ENCODE results near the gene EBLN1.

Gene EBLN1

GRCh38 chr10:22226599-22226998 is 8.8 kb upstream of the EBLN1 start:
- Histone ChIP-seq H4K20me1 (ENCODE audit: insufficient read depth, low read length) (no peaks in the 10 kb centered on the region), H3K9me3 (replicated peaks; ENCODE audit: insufficient read depth, low read length) (no peaks in the 10 kb centered on the region), H3F3A (ENCODE audit: insufficient read depth, low read length) (peaks cover 22% of the 10 kb centered on the region), H3K9me2 (replicated peaks; ENCODE audit: insufficient read depth, low read length) (no peaks in the 10 kb centered on the region), H3K4me2 (ENCODE audit: low read depth, low read length) (no peak overlapping the region), H3K27me3 (replicated peaks; ENCODE audit: insufficient read depth, low read length) (no peaks in the 10 kb centered on the region), H3K4me3 (ENCODE audit: low read length) (no peak overlapping the region), H3K9ac (ENCODE audit: low read length) (no peak overlapping the region), H3K27ac (ENCODE audit: low read length) (no peak overlapping the region), H3K79me2 (ENCODE audit: low read length) (no peaks in the 10 kb centered on the region), H3K4me1 (ENCODE audit: low read length) (peaks cover 20% of the 10 kb centered on the region), H3K36me3 (replicated peaks; ENCODE audit: insufficient read depth, low read length) (no peaks in the 10 kb centered on the region), H2AFZ (ENCODE audit: low read length) (no peak overlapping the region)
- DNase-seq: no peak
- no peak for TF ChIP-seq CTCF (IDR thresholded peaks at IDR 0.05; ENCODE audit: low read length)
- no peak for TF ChIP-seq EZH2 (optimal IDR thresholded peaks at IDR 0.05; ENCODE audit: low read depth, low read length)
- TF ChIP-seq EZH2phosphoT487 (IDR thresholded peaks at IDR 0.05; ENCODE audit: low read length): no peak

- peak; percentile 53 for DNase-seq
- 0 out of 2 replicates have a peak, but pooled peaks cover 3% of the 10 kb centered on the region for H3F3A ChIP-seq (ENCODE audit: insufficient read depth, low read length)
Observed at GRCh38 chr10:22222236-22223190, 4.7 kb upstream of the EBLN1 start.

GRCh38 chr10:22219308-22219707 is 1.5 kb upstream of the EBLN1 start:
- Histone ChIP-seq H3K4me2 (ENCODE audit: low read depth, low read length) (no peak overlapping the region), H3K27me3 (replicated peaks; ENCODE audit: insufficient read depth, low read length) (no peaks in the 10 kb centered on the region), H3K27ac (ENCODE audit: low read length) (no peak overlapping the region), H3F3A (ENCODE audit: insufficient read depth, low read length) (0 out of 2 replicates have a peak, but pooled peaks cover 3% of the 10 kb centered on the region), H3K79me2 (ENCODE audit: low read length) (no peaks in the 10 kb centered on the region), H4K20me1 (ENCODE audit: insufficient read depth, low read length) (no peaks in the 10 kb centered on the region), H3K4me1 (ENCODE audit: low read length) (peaks cover 17% of the 10 kb centered on the region), H3K9me3 (replicated peaks; ENCODE audit: insufficient read depth, low read length) (no peaks in the 10 kb centered on the region), H3K9ac (ENCODE audit: low read length) (no peak overlapping the region), H2AFZ (ENCODE audit: low read length) (no peak overlapping the region), H3K4me3 (ENCODE audit: low read length) (no peak overlapping the region), H3K9me2 (replicated peaks; ENCODE audit: insufficient read depth, low read length) (no peaks in the 10 kb centered on the region), H3K36me3 (replicated peaks; ENCODE audit: insufficient read depth, low read length) (no peaks in the 10 kb centered on the region)
- DNase-seq: no peak
- TF ChIP-seq EZH2phosphoT487 (IDR thresholded peaks at IDR 0.05; ENCODE audit: low read length) (no peak), EZH2 (optimal IDR thresholded peaks at IDR 0.05; ENCODE audit: low read depth, low read length) (no peak), CTCF (IDR thresholded peaks at IDR 0.05; ENCODE audit: low read length) (no peak)

More at GRCh38 chr10:22222236-22223190, 4.7 kb upstream of the EBLN1 start:
- H3K4me1 ChIP-seq (ENCODE audit: low read length): peaks cover 17% of the 10 kb centered on the region
- no peaks in the 10 kb centered on the region for H3K9me2 ChIP-seq (replicated peaks; ENCODE audit: insufficient read depth, low read length)
- H3K79me2 ChIP-seq (ENCODE audit: low read length): no peaks in the 10 kb centered on the region
- TF ChIP-seq EZH2phosphoT487 (IDR thresholded peaks at IDR 0.05; ENCODE audit: low read length) (no peak), CTCF (IDR thresholded peaks at IDR 0.05; ENCODE audit: low read length) (no peak), EZH2 (optimal IDR thresholded peaks at IDR 0.05; ENCODE audit: low read depth, low read length) (no peak)
- H3K4me2 ChIP-seq (ENCODE audit: low read depth, low read length): peak overlapping the region; percentile 44; the same call in 1 of the 2 replicates
- H3K4me3 ChIP-seq (ENCODE audit: low read length): no peak overlapping the region
- H3K9me3 ChIP-seq (replicated peaks; ENCODE audit: insufficient read depth, low read length): no peaks in the 10 kb centered on the region
- no peak overlapping the region for H3K9ac ChIP-seq (ENCODE audit: low read length)
- H2AFZ ChIP-seq (ENCODE audit: low read length): no peak overlapping the region
- no peaks in the 10 kb centered on the region for H3K27me3 ChIP-seq (replicated peaks; ENCODE audit: insufficient read depth, low read length)
- no peaks in the 10 kb centered on the region for H4K20me1 ChIP-seq (ENCODE audit: insufficient read depth, low read length)
- H3K36me3 ChIP-seq (replicated peaks; ENCODE audit: insufficient read depth, low read length): no peaks in the 10 kb centered on the region
- no peak overlapping the region for H3K27ac ChIP-seq (ENCODE audit: low read length)
